ENCODE results near the gene LPP.

LPP gene

GRCh38 chr3:188471723-188472122, 317.8 kb downstream of the LPP start:
- DNase-seq (ENCODE audit: low read depth, low spot score), result no peak

- no peak for DNase-seq (ENCODE audit: low read depth, low spot score)
Observed at GRCh38 chr3:188472336-188472735, 318.4 kb downstream of the LPP start.

- DNase-seq (ENCODE audit: low read depth, low spot score), result no peak
Observed at GRCh38 chr3:188473045-188473444, 319.1 kb downstream of the LPP start.

- DNase-seq (ENCODE audit: low read depth, low spot score), result no peak
Observed at GRCh38 chr3:188473591-188474288, 319.8 kb downstream of the LPP start.

- no peak for DNase-seq (ENCODE audit: low read depth, low spot score)
Observed at GRCh38 chr3:188476935-188477334, 323.0 kb downstream of the LPP start.

GRCh38 chr3:188480011-188480410, 326.1 kb downstream of the LPP start:
- no peak for DNase-seq (ENCODE audit: low read depth, low spot score)

- no peak for DNase-seq (ENCODE audit: low read depth, low spot score)
Observed at GRCh38 chr3:188482929-188483328, 329.0 kb downstream of the LPP start.

GRCh38 chr3:188486126-188486525, 332.2 kb downstream of the LPP start:
- DNase-seq (ENCODE audit: low read depth, low spot score), result no peak

GRCh38 chr3:188486952-188487351, 333.0 kb downstream of the LPP start:
- no peak for DNase-seq (ENCODE audit: low read depth, low spot score)

GRCh38 chr3:188487652-188488051, 333.7 kb downstream of the LPP start:
- no peak for DNase-seq (ENCODE audit: low read depth, low spot score)

GRCh38 chr3:188488801-188489200, 334.8 kb downstream of the LPP start:
- DNase-seq (ENCODE audit: low read depth, low spot score), result no peak

GRCh38 chr3:188489639-188490405, 335.9 kb downstream of the LPP start:
- DNase-seq (ENCODE audit: low read depth, low spot score), result no peak

GRCh38 chr3:188490416-188490815, 336.5 kb downstream of the LPP start:
- DNase-seq (ENCODE audit: low read depth, low spot score), result no peak

- DNase-seq (ENCODE audit: low read depth, low spot score), result no peak
Observed at GRCh38 chr3:188491276-188491687, 337.3 kb downstream of the LPP start.

- no peak for DNase-seq (ENCODE audit: low read depth, low spot score)
Observed at GRCh38 chr3:188496390-188496789, 342.4 kb downstream of the LPP start.

GRCh38 chr3:188497021-188497420, 343.1 kb downstream of the LPP start:
- DNase-seq (ENCODE audit: low read depth, low spot score), result no peak

GRCh38 chr3:188503647-188504046, 349.7 kb downstream of the LPP start:
- no peak for DNase-seq (ENCODE audit: low read depth, low spot score)

GRCh38 chr3:188505151-188505550, 351.2 kb downstream of the LPP start:
- no peak for DNase-seq (ENCODE audit: low read depth, low spot score)

GRCh38 chr3:188505911-188506310, 352.0 kb downstream of the LPP start:
- DNase-seq (ENCODE audit: low read depth, low spot score), result no peak

GRCh38 chr3:188506446-188506845, 352.5 kb downstream of the LPP start:
- DNase-seq (ENCODE audit: low read depth, low spot score), result no peak

GRCh38 chr3:188507244-188507720, 353.3 kb downstream of the LPP start:
- DNase-seq (ENCODE audit: low read depth, low spot score), result no peak

GRCh38 chr3:188508454-188508853, 354.5 kb downstream of the LPP start:
- DNase-seq (ENCODE audit: low read depth, low spot score), result no peak

GRCh38 chr3:188509316-188509715, 355.4 kb downstream of the LPP start:
- DNase-seq (ENCODE audit: low read depth, low spot score), result no peak
